Endodermal cell (in vitro differentiated cells): ENCODE measurements around the gene PXMP4. TPM values are rescaled to one million over a fixed set of nuclear protein-coding genes. Genes with fewer than 3 reads are reported as not detected.

ENCODE experiments used
- DNase-seq: peaks from one replicate; pipeline ENCODE4 v3.0.0-alpha.2; 2017
- H3K27ac ChIP-seq: 2 replicates; pipeline ENCODE4 v1.5.1; 2013; ENCODE audit warnings: mild to moderate bottlenecking, low read depth, low read length, moderate library complexity
- H3K27me3 ChIP-seq: 2 replicates; pipeline ENCODE4 v1.6.1; 2013; ENCODE audit warnings: mild to moderate bottlenecking, low read length, moderate library complexity; ENCODE audit not compliant: insufficient read depth, control insufficient read depth, poor library complexity, severe bottlenecking
- H3K36me3 ChIP-seq: 2 replicates; pipeline ENCODE4 v1.7.0; 2013; ENCODE audit warnings: mild to moderate bottlenecking, low read length, moderate library complexity; ENCODE audit not compliant: control insufficient read depth, insufficient read depth
- H3K4me1 ChIP-seq: one replicate; pipeline ENCODE4 v1.7.0; 2013; ENCODE audit warnings: low read length; ENCODE audit not compliant: control insufficient read depth, insufficient read depth
- H3K4me3 ChIP-seq: 2 replicates; pipeline ENCODE4 v1.5.1; 2013; ENCODE audit warnings: mild to moderate bottlenecking, low read length, moderate library complexity
- H3K9ac ChIP-seq: 2 replicates; pipeline ENCODE4 v1.6.1; 2013; ENCODE audit warnings: mild to moderate bottlenecking, low read length, moderate library complexity; ENCODE audit not compliant: poor library complexity, severe bottlenecking; ENCODE audit errors: extremely low read depth
- H3K9me3 ChIP-seq: 2 replicates; pipeline ENCODE4 v1.6.1; 2013; ENCODE audit warnings: mild to moderate bottlenecking, low read length, moderate library complexity; ENCODE audit not compliant: control insufficient read depth
- H3K27ac Mint-ChIP-seq: 2 replicates; pipeline ENCODE4 v1.8.0; 2020; ENCODE audit warnings: mixed read lengths
- H3K27me3 Mint-ChIP-seq: 2 replicates; pipeline ENCODE4 v1.8.0; 2021; ENCODE audit warnings: mild to moderate bottlenecking, mixed read lengths; ENCODE audit not compliant: insufficient read depth
- H3K36me3 Mint-ChIP-seq: 2 replicates; pipeline ENCODE4 v1.8.0; 2020; ENCODE audit warnings: low read depth, mixed read lengths
- H3K4me1 Mint-ChIP-seq: 2 replicates; pipeline ENCODE4 v1.8.0; 2020; ENCODE audit warnings: mixed read lengths
- H3K4me3 Mint-ChIP-seq: 2 replicates; pipeline ENCODE4 v1.8.0; 2020; ENCODE audit warnings: mild to moderate bottlenecking, moderate library complexity, mixed read lengths
- H3K9me3 Mint-ChIP-seq: 2 replicates; pipeline ENCODE4 v1.8.0; 2020; ENCODE audit warnings: mild to moderate bottlenecking, mixed read lengths
- CTCF ChIP-seq: fragments of 200-600 bp; sonication (generic); conservative IDR thresholded peaks from 2 replicates; pipeline ENCODE4 v1.5.0; 2021; ENCODE audit warnings: antibody characterized with exemption, mild to moderate bottlenecking
- WGBS, 2 experiments: methylation state at CpG; one replicate each; pipeline versions ENCODE4 v1.1.5 to v1.1.7; 2013; ENCODE audit warnings: missing lambda C conversion rate in 2 of 2, mixed read lengths in 1 of 2; ENCODE audit not compliant: insufficient coverage in 1 of 2, insufficient read length in 1 of 2; 5-methylcytosine and 5-hydroxymethylcytosine counted together
- total RNA-seq, 2 donors: library from RNA; stranded (reverse); fragmentation: NEBNext Ultra II Directional in 1 of 2; extraction: Animal tissue kit (Norgen Biotek cat#: 25700) in 1 of 2; gene quantifications; 2 replicates in 1 of 2; 3 replicates in 1 of 2; pipeline ENCODE4 v1.2.1, GENCODE V29; 2021

Gene PXMP4
- total RNA-seq, 2 donors from 2014 or later = 1.5 to 3.8 TPM

DNA sequence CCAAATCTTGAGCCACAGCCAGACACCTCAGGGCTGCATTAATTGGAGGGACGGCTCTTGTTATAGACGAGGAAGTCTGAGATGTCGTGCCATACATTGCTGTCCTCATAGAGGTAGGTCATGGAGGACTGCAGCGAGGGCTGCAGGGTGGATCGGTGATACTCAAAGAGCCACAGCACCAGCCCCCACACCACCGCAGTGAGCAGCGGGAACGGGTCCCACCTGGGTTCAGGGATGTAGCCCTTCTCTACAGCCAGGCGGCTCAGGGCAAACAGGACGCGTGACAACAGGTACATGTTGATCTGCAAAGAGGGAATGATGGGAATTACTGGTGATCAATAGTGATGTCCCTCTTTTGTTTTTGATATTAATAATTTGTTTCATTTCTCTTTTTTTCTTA, 12.4 kb downstream of the PXMP4 start:
- Mint-ChIP-seq H3K9me3 (peaks cover 19% of the 10 kb centered on the region), H3K36me3 (no peaks in the 10 kb centered on the region), H3K4me1 (no peaks in the 10 kb centered on the region), H3K27ac (no peak overlapping the region), H3K4me3 (no peak overlapping the region), H3K27me3 (no peaks in the 10 kb centered on the region)
- TF ChIP-seq CTCF = no peak
- Histone ChIP-seq H3K27me3 (no peaks in the 10 kb centered on the region), H3K4me1 (no peaks in the 10 kb centered on the region), H3K27ac (no peak overlapping the region), H3K36me3 (no peaks in the 10 kb centered on the region), H3K9ac (no peak overlapping the region), H3K9me3 (no peaks in the 10 kb centered on the region), H3K4me3 (no peak overlapping the region)
- DNase-seq = no peak
- 80 to 89% methylated on average over 4 to 11 of the region's 11 CpGs for WGBS, 2 experiments

- WGBS, 2 experiments = 90 to 97% methylated on average over 8 to 11 of the region's 11 CpGs
- H3K4me3 Mint-ChIP-seq = no peak overlapping the region
- no peak overlapping the region for H3K27ac Mint-ChIP-seq
- no peaks in the 10 kb centered on the region for H3K4me1 Mint-ChIP-seq
- Histone ChIP-seq H3K27me3 (no peaks in the 10 kb centered on the region), H3K9ac (no peak overlapping the region), H3K27ac (no peak overlapping the region), H3K4me1 (no peaks in the 10 kb centered on the region), H3K36me3 (no peaks in the 10 kb centered on the region), H3K9me3 (no peaks in the 10 kb centered on the region), H3K4me3 (no peak overlapping the region)
- no peak for TF ChIP-seq CTCF
- peaks cover 5% of the 10 kb centered on the region for H3K36me3 Mint-ChIP-seq
- H3K27me3 Mint-ChIP-seq = peaks cover 4% of the 10 kb centered on the region
- peaks cover 42% of the 10 kb centered on the region for H3K9me3 Mint-ChIP-seq
- DNase-seq = no peak
These were observed 15.7 kb downstream of the PXMP4 start for GRCh38 chr20:33704197-33704924.

DNA sequence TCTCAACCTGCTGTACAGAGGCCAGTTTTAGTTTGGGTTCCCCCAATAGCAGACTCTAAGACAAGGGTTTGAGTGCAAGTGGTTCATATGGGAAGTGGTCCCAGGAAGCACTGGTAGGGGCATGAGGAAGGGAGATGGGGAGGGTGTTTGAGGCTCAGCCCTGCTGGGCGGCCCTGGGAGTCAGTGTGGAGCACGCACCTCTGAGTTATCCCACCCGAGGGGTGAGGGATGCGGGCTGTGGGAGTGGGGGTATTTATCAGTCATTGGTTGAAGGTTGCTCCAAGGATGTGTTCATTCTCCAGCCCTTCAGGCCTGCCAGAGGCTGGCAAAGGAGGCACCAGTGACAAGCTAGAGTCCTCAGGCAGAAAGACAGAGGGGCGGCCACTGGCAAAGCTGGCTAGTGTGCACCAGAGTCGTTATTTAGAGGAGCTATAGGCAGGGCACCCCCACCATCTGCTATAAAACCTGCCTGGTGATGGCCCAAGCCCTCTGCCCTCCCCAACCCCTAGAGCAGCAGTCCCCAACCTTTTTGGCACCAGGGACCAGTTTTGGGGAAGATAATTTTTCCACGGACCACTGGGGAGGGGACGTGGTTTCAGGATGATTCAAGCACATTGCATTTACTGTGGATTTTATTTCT, 16.5 kb downstream of the PXMP4 start:
- no peak overlapping the region for H3K9ac ChIP-seq
- Mint-ChIP-seq H3K27ac (no peak overlapping the region), H3K9me3 (peaks cover 47% of the 10 kb centered on the region), H3K4me1 (no peaks in the 10 kb centered on the region), H3K4me3 (no peak overlapping the region), H3K36me3 (peaks cover 5% of the 10 kb centered on the region), H3K27me3 (peaks cover 5% of the 10 kb centered on the region)
- no peak for DNase-seq
- no peak for TF ChIP-seq CTCF
- H3K27ac ChIP-seq = no peak overlapping the region
- WGBS, 2 experiments = 91% methylated on average over 7 of the region's 8 CpGs; no CpG with 5 or more reads in 1 of the 2 experiments
- H3K36me3 ChIP-seq = no peaks in the 10 kb centered on the region
- H3K4me1 ChIP-seq = no peaks in the 10 kb centered on the region
- no peaks in the 10 kb centered on the region for H3K9me3 ChIP-seq
- H3K4me3 ChIP-seq = no peak overlapping the region
- no peaks in the 10 kb centered on the region for H3K27me3 ChIP-seq
